Erythroblast (primary cell): ENCODE measurements around the gene B3GNT9.

Experiments
- GATA1 ChIP-seq: IDR thresholded peaks from 2 replicates; pipeline ENCODE4 v1.6.1; 2011; ENCODE audit warnings: low read depth, mild to moderate bottlenecking, control low read depth, low read length, moderate library complexity
- POLR2A ChIP-seq: IDR thresholded peaks from 2 replicates; pipeline ENCODE4 v1.6.1; 2011; ENCODE audit warnings: mild to moderate bottlenecking, low read length

DNA sequence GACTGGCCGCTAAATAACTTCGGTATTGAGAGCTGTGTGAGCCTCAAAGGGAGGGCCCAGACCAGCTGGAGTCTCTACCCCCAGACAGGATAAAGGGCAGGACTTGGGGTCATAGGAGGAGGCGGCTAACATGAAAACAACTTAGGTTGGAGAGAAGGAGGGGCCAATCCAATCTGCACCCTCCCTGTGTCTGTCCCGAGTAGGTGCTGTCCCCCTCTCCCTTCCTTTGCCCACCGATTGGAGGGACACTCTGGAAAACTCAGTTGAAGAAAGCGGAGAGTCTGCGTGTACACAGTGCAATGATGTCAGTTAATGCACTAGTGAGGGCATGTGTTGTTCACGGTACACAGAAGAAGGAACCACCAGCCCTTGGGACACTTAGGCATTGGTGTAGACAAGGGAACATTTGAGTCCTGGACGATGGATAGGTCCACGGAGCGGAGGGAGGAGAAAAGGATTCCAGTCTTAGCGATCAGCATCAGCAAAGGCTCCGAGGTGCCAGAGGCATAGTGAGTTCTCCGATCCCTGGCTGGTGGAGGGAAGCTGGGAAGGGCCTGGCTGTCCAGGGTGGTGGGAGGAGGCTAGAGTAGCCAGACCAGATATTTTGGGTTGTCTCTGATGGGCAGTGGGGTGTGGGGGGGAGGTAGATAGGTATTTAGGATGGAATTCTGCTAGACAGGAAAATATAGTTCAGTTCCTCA is 20.3 kb upstream of the B3GNT9 start:
- TF ChIP-seq POLR2A (no peak), GATA1 (no peak)
